ENCODE results near the gene ASCC2.
"Not testable (repeated sequence)": the region's sequence is repeated elsewhere in the genome, so short reads cannot be mapped to it uniquely, and the experiment has no call there.

The ASCC2 gene

GRCh38 chr22:29855611-29856181, 17.6 kb upstream of the ASCC2 start:
- DNase-seq: no peak

GRCh38 chr22:29854432-29854831, 16.4 kb upstream of the ASCC2 start:
- DNase-seq: no peak

GRCh38 chr22:29848111-29848510, 10.0 kb upstream of the ASCC2 start:
- no peak for DNase-seq

- no peak for DNase-seq
Observed at GRCh38 chr22:29846290-29846689, 8.2 kb upstream of the ASCC2 start.

GRCh38 chr22:29842740-29843139, 4.7 kb upstream of the ASCC2 start:
- DNase-seq: no peak

GRCh38 chr22:29842172-29842571, 4.1 kb upstream of the ASCC2 start:
- DNase-seq: no peak

- DNase-seq: no peak
Observed at GRCh38 chr22:29840498-29840897, 2.4 kb upstream of the ASCC2 start.

GRCh38 chr22:29839039-29839438, 965 bp upstream of the ASCC2 start:
- no peak for DNase-seq

- no peak for DNase-seq
Observed at GRCh38 chr22:29838599-29838956, 504 bp upstream of the ASCC2 start.

- DNase-seq: not testable (repeated sequence)
Observed at GRCh38 chr22:29836791-29837370, 1.2 kb downstream of the ASCC2 start.

GRCh38 chr22:29834046-29834445, 4.0 kb downstream of the ASCC2 start:
- no peak for DNase-seq

GRCh38 chr22:29833392-29833965, 4.6 kb downstream of the ASCC2 start:
- no peak for DNase-seq

GRCh38 chr22:29831958-29832357, 6.1 kb downstream of the ASCC2 start:
- no peak for DNase-seq

GRCh38 chr22:29831186-29831921, 6.7 kb downstream of the ASCC2 start:
- DNase-seq: no peak

GRCh38 chr22:29830585-29830984, 7.5 kb downstream of the ASCC2 start:
- no peak for DNase-seq

- DNase-seq: not testable (repeated sequence)
Observed at GRCh38 chr22:29827726-29828125, 10.3 kb downstream of the ASCC2 start.

GRCh38 chr22:29827091-29827490, 11.0 kb downstream of the ASCC2 start:
- no peak for DNase-seq

- DNase-seq: no peak
Observed at GRCh38 chr22:29825578-29825977, 12.5 kb downstream of the ASCC2 start.

- no peak for DNase-seq
Observed at GRCh38 chr22:29824677-29825076, 13.4 kb downstream of the ASCC2 start.

- no peak for DNase-seq
Observed at GRCh38 chr22:29821291-29822016, 16.6 kb downstream of the ASCC2 start.

GRCh38 chr22:29820961-29821290, 17.1 kb downstream of the ASCC2 start:
- no peak for DNase-seq

GRCh38 chr22:29819501-29819900, 18.6 kb downstream of the ASCC2 start:
- DNase-seq: no peak

- no peak for DNase-seq
Observed at GRCh38 chr22:29817724-29818123, 20.4 kb downstream of the ASCC2 start.

- no peak for DNase-seq
Observed at GRCh38 chr22:29816980-29817379, 21.1 kb downstream of the ASCC2 start.

Data from activated effector memory CD4-positive, alpha-beta T cell treated with Interleukin-2 at 50 U/mL for 16 hours (primary cell).